Measurements from ENCODE around the gene RHD.
"Not testable (repeated sequence)": the region's sequence is repeated elsewhere in the genome, so short reads cannot be mapped to it uniquely, and the experiment has no call there.

The RHD gene

GRCh38 chr1:25247829-25248754 is 24.2 kb upstream of the RHD start:
- peak overlapping the region; percentile 89 for H3K4me3 ChIP-seq (ENCODE audit: control insufficient read depth, low read depth, low read length)
- peak; percentile 13 for TF ChIP-seq CTCF (IDR thresholded peaks at IDR 0.05; ENCODE audit: control insufficient read depth, insufficient read depth, low read depth, low read length, missing control alignments)
- DNase-seq (ENCODE audit: low read depth), result no peak

- no peak for TF ChIP-seq CTCF (IDR thresholded peaks at IDR 0.05; ENCODE audit: control insufficient read depth, insufficient read depth, low read depth, low read length, missing control alignments)
- DNase-seq (ENCODE audit: low read depth), result no peak
These were observed 18.4 kb upstream of the RHD start for GRCh38 chr1:25253911-25254310.

DNA sequence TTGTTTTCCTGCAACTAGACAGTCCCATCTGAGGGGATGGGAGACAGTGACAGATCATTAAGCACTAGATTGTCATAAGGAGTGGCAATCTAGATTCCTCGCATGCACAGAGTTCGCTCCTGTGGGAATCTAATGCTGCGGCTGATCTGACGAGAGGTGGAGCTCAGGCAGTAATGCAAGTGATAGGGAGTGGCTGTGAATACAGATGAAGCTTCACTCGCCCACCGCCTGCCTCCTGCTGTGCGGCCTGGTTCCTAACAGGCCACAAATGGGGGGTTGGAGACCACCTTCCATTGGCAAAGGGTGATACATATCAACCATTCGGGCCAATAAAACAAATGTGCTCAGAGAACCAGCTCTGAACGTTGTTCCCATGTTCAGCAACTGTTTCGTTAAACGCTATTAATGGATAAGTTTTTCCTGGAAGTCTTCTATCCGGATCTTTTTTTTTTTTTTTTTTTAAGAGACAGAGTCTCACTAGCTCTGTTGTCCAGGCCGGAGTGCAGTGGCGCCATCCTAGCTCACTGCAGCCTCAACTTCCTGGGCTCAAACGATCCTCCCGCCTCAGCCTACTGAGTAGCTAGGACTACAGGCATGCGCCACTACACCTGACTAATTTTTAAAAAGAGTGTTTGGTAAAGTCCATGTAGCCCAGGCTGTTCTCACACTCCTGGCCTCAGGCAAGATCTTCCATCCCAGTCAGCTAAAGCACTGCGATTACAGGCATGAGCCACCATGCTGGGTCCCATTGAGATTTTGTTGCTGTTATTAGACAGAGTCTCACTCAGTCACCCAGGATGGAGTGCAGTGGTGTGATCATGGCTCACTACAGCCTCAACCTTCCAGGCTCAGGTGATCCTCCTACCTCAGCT is 16.4 kb upstream of the RHD start:
- no peak for DNase-seq (ENCODE audit: low read depth)
- no peak overlapping the region for H3K4me3 ChIP-seq (ENCODE audit: control insufficient read depth, low read depth, low read length)
- no peak for TF ChIP-seq CTCF (IDR thresholded peaks at IDR 0.05; ENCODE audit: control insufficient read depth, insufficient read depth, low read depth, low read length, missing control alignments)

More at GRCh38 chr1:25253911-25254310, 18.4 kb upstream of the RHD start:
- H3K4me3 ChIP-seq (ENCODE audit: control insufficient read depth, low read depth, low read length), result no peak overlapping the region

DNA sequence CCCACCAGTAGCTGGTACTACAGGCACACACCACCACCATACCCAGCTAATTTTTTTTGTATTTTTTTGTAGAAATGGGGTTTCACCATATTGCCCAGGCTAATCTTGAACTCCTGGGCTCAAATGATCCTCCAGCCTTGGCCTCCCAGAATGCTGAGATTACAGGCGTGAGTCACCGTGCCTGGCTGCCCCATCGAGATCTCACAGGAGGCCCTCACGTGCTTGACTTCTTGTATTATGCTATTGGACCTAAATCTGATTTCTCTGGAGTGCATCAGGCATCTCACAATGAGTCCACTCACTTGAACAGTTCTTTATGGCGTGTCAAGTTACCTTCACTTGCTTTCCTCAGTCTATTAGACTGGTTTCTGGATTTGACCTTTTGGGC is 15.7 kb upstream of the RHD start:
- no peak for TF ChIP-seq CTCF (IDR thresholded peaks at IDR 0.05; ENCODE audit: control insufficient read depth, insufficient read depth, low read depth, low read length, missing control alignments)
- no peak overlapping the region for H3K4me3 ChIP-seq (ENCODE audit: control insufficient read depth, low read depth, low read length)
- DNase-seq (ENCODE audit: low read depth), result no peak

GRCh38 chr1:25257196-25257595 is 15.1 kb upstream of the RHD start:
- DNase-seq (ENCODE audit: low read depth), result no peak
- TF ChIP-seq CTCF (IDR thresholded peaks at IDR 0.05; ENCODE audit: control insufficient read depth, insufficient read depth, low read depth, low read length, missing control alignments), result no peak
- no peak overlapping the region for H3K4me3 ChIP-seq (ENCODE audit: control insufficient read depth, low read depth, low read length)

DNA sequence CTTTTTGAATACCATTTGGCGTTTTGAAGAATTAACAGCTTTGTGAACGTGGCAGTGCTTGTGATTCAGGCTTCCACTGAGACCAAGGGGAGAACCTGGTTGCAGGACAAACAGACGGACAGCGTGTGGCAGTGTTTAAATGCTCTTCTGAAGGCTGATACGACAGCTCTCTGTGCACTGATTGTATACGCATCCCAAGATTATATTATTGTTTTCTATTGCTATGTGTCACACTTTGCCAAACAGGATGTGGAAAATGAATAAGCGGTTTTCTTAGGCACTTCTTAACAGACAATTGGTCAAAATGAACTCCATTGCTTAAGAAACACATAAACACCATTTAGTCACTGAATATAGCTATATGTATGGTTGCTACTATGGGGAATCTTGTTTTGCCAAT is 12.5 kb upstream of the RHD start:
- H3K4me3 ChIP-seq (ENCODE audit: control insufficient read depth, low read depth, low read length); DNase-seq (ENCODE audit: low read depth): not testable (repeated sequence)
- TF ChIP-seq CTCF (IDR thresholded peaks at IDR 0.05; ENCODE audit: control insufficient read depth, insufficient read depth, low read depth, low read length, missing control alignments), result peak; percentile 14

DNA sequence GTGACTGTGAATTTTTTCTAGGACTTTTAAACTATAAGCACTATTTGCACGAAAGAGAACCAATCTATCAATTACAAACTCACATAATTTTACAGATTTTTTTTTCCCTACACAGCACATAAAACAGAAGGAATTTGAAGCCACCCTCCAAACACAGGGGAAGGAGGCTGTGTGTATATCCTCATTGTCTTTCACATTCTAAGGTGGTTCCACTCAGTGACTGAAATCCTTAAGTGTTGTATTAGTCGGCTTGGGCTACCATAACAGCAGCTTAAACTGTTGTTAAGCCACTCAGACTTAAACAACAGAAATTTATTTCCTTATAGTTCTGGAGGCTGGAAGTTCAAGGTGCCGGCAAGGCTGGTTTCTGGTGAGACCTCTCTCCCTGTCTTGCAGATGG is 12.0 kb upstream of the RHD start:
- not testable (repeated sequence) for H3K4me3 ChIP-seq (ENCODE audit: control insufficient read depth, low read depth, low read length); DNase-seq (ENCODE audit: low read depth)

DNA sequence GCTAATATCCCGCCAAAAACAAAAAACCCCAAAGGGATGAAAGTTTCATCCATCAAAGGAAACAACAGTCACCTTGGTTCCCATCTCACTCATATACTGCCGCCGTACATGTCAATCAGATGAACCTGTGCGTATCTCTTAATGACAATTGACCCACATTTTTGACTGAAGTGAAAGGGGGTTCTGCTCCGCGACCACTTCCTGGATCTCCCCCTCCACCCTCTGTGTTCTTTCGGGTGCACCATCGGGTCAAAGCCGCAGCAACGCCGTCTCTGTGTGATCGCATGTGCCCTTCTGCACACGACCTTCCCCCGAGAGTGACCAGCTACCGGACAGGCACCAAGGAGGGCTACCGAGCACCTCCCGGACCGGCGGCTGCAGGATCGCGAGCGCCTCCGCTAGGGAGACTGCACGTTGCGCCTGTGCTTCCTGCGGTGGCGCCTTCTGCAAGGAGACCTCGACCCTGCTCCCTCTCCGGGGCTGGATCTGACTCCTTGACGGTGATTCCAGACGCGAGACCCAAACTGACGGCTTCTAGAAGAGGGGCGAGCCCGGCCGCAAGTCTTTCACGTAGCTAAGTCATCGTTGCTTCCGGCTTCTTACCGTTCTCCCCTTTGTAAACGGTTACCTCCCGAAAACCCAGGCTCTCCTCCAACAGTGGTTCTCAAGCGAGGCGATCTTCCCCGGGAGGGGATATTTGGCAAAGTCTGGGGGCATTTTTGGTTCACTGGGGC is 5.6 kb upstream of the RHD start:
- DNase-seq (ENCODE audit: low read depth), result not testable (repeated sequence)
- peak overlapping the region; percentile 42 for H3K4me3 ChIP-seq (ENCODE audit: control insufficient read depth, low read depth, low read length)

All from AG09309 (cell line).